GM18909 (cell line): ENCODE results near the gene KIF21A.
A peak's percentile ranks its signal among the peaks of the same experiment; 100 is the strongest.

Experiments
- ATAC-seq: cut with Tn5 transposase; IDR thresholded peaks from one replicate; pipeline ENCODE4 v1.9.1; 2021; ENCODE audit warnings: mild to moderate bottlenecking; ENCODE audit not compliant: unreplicated experiment, poor library complexity

The KIF21A gene

DNA sequence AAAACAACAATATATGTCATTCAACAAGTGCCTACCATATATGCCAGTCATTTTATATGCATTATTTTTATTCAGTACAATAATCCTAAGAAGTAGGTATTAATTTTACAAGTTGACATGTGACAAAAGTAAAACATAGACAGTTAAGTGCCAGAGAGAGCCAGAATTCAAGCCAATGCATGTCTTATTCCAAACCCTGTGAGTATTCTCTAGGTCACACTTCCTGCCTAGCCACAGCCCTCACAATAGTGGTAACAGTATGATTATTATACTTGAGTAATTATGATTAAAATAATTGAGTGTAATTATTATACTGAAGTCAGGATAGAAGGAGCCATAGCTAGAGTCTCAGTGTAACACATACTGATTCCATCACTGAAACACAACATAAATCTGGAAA lies 52.2 kb downstream of the KIF21A start:
- no peak for ATAC-seq

DNA sequence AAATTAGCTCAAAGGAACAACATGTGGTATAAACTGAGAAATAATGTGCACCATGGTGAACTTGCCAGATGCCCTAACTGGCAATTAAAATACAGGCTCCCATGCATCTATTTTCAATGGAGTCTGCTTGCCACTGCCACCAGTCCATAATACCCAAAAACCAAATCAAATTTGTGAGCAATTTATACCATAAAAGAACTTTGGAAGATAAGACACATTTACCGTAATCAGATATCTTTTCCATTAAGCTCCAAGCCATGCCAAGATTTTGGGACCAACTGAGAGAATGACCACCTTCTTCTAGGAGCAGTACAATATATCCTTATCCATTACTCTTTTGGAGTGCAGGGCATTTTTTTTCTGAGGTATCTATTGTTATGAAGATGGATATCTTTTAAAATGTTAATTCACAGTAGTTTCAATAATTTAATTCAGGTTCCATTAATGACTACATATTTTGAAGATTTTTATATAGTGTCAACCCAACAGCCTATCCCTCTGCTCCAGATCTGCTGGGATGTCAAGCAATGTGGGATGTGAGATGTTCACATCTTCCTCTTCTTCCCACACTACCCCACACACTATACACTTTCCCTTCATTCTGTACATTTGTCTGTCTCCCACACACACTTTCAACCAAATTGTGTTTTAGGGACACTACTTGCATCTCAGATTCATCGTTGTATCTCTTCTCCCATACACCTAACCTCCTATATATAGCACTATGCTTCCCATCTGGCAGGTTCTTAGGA lies 53.3 kb downstream of the KIF21A start:
- no peak for ATAC-seq

GRCh38 chr12:39386335-39386734 lies 56.6 kb downstream of the KIF21A start:
- no peak for ATAC-seq

- ATAC-seq = no peak
These were observed 59.8 kb downstream of the KIF21A start for GRCh38 chr12:39383114-39383513.

GRCh38 chr12:39380090-39380489 lies 62.8 kb downstream of the KIF21A start:
- ATAC-seq = no peak

DNA sequence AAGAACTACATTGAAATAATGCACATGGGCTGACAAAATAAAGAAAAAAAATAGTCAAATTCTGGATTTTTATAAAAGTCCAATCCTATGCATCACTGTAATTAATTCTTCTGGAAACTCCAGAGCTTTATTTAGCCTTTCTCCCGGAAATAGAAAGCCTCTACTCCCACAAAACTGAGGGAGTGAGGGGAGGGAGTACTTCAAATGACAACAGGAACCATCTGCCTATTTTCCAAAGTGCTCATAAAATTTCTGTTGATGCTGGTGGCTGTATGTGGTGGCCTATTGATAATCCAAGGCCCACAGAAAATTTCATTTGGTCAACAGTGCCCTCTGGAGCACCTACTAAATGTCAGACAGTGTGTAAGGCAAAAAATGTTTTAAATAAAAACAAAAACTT lies 64.6 kb downstream of the KIF21A start:
- no peak for ATAC-seq

GRCh38 chr12:39375206-39375808 lies 67.6 kb downstream of the KIF21A start:
- ATAC-seq = no peak

DNA sequence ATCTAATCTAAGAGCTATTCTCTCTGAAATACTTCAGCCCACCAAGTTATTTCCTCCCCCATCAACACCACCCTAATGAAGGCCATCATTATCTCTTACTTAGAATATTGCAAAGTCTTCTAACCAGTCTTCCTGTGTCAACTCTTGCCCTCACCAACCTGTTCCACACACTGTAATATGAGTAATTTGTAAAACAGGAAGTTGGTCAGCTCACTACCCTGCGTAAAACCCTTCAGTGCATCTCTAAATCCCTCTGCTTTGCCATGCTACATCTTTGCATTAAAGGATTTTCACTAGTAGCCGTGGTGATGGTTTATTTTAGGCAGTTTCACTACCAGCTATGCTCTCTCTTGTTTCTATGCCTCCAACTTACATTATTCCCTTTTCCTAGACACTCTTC lies 70.0 kb downstream of the KIF21A start:
- ATAC-seq = peak; percentile 93

- no peak for ATAC-seq
These were observed 70.6 kb downstream of the KIF21A start for GRCh38 chr12:39372204-39372925.

GRCh38 chr12:39369756-39370155 lies 73.2 kb downstream of the KIF21A start:
- no peak for ATAC-seq

GRCh38 chr12:39368891-39369290 lies 74.0 kb downstream of the KIF21A start:
- ATAC-seq = no peak

- ATAC-seq = no peak
These were observed 74.8 kb downstream of the KIF21A start for GRCh38 chr12:39368096-39368495.

- ATAC-seq = no peak
These were observed 75.4 kb downstream of the KIF21A start for GRCh38 chr12:39367494-39367893.

DNA sequence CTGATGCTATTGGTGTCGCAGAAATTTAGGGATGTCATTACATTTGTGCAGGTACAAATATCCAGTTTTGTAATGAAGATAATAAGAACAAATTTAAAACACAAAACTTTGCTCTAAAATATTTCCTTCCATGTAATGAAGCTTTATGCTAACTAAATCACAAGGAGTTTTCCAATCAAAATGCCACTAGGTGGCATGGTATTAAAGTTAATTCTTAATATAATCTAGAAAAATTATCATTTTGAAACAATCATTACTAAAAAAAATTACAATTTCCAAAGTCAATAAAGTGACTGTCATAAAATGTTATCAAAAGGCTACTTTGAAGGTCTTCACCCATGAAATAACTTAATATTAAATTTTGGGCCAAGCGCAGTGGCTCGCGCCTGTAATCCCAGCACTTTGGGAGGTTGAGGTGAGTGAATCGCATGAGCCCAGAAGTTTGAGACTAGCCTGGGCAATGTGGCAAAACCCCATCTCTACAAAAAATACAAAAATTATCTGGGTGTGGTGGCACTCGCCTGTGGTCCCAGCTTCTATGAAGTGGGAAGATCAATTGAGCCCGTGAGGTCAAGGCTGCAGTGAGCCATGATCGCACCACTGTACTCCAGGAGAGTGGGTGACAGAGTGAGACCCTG lies 77.4 kb downstream of the KIF21A start:
- ATAC-seq = no peak

- no peak for ATAC-seq
These were observed 78.7 kb downstream of the KIF21A start for GRCh38 chr12:39364196-39364595.

DNA sequence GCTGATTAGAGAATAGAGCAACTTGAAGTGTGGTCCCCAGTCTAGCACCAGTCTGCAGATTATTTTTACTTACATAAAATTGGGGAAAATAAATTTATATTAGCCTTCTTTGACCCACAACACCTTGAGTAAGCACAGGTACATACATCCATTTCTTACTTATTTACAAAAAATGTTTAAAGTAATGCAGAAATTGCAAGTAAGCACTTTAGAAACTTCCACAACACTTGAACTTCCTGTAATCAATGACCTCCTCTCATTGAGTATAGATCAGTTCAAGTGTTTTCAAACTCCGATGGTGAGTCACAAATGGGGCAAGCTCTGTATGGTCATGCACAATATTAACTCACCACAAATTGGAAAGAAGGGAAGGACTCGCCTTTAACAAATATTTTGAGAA lies 83.3 kb downstream of the KIF21A start:
- ATAC-seq = no peak

DNA sequence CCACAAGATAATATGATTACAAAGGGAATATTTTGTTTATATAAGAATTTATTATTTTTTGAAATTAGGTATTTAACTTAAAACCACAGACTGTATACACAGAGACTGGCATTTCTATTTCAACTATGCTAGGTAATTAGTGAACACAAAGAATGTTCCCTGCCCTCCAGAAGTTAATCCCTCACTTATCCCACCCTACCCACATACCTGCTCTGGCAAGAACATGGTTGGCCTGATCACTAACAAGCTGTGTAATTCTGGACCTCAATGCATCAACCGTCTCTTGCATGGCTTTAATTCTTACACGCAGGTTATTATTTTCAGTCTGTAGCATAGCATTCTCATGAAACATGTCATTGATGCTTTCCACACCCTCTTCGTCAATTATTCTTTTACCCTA lies 85.9 kb downstream of the KIF21A start:
- ATAC-seq = no peak

GRCh38 chr12:39355841-39356240 lies 87.1 kb downstream of the KIF21A start:
- no peak for ATAC-seq

- no peak for ATAC-seq
These were observed 88.0 kb downstream of the KIF21A start for GRCh38 chr12:39354955-39355354.

GRCh38 chr12:39352471-39353017 lies 90.4 kb downstream of the KIF21A start:
- no peak for ATAC-seq

- ATAC-seq = no peak
These were observed 91.8 kb downstream of the KIF21A start for GRCh38 chr12:39351153-39351552.
